ENCODE data around the gene FAT4.

FAT4 gene

DNA sequence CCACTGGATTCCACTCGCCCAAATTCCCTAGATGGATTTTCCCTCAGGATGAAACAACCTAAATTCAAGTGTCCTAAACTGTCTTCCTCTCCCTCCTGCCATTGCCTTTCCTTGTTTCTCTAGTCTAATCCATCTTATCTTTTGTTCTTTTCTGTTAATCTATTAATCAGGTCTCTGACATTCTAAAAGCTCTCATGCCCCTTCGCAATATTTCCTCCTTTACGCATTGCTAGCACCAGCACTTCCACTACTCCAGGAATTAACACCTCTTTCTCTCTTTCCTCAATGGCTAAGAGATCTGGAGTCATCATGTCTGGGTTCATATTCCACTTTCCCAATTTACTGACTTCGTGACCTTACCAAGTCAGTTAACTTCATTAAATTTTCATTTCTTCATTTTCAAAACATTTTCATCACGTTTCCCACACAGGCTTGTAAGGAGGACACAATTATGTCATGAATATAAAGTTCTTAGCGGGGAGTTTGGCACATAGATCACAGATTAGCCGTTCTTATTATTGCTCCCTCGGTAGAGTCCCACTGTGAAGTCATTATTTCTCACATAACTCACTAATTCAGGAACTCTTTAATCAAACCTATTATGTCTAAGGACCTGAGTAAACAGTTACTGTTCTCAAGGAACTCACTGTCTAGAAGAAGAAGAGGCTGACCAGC lies 45.3 kb downstream of the FAT4 start:
- TF ChIP-seq, protein P1, sequence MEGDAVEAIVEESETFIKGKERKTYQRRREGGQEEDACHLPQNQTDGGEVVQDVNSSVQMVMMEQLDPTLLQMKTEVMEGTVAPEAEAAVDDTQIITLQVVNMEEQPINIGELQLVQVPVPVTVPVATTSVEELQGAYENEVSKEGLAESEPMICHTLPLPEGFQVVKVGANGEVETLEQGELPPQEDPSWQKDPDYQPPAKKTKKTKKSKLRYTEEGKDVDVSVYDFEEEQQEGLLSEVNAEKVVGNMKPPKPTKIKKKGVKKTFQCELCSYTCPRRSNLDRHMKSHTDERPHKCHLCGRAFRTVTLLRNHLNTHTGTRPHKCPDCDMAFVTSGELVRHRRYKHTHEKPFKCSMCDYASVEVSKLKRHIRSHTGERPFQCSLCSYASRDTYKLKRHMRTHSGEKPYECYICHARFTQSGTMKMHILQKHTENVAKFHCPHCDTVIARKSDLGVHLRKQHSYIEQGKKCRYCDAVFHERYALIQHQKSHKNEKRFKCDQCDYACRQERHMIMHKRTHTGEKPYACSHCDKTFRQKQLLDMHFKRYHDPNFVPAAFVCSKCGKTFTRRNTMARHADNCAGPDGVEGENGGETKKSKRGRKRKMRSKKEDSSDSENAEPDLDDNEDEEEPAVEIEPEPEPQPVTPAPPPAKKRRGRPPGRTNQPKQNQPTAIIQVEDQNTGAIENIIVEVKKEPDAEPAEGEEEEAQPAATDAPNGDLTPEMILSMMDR (IDR thresholded peaks at IDR 0.05; ENCODE audit: low read depth, low read length, missing control alignments): no peak
- DNase-seq: no peak
- Histone ChIP-seq H3K36me3 (replicated peaks) (no peaks in the 10 kb centered on the region), H3K4me3 (ENCODE audit: low read depth, low read length) (no peak overlapping the region), H3K27me3 (replicated peaks) (no peaks in the 10 kb centered on the region), H3K27ac (no peak overlapping the region)
- in situ Hi-C loops (cut with HindIII; ENCODE audit: low pct_ligation_motif_present, low sequenced_read_pairs): no loop called here

DNA sequence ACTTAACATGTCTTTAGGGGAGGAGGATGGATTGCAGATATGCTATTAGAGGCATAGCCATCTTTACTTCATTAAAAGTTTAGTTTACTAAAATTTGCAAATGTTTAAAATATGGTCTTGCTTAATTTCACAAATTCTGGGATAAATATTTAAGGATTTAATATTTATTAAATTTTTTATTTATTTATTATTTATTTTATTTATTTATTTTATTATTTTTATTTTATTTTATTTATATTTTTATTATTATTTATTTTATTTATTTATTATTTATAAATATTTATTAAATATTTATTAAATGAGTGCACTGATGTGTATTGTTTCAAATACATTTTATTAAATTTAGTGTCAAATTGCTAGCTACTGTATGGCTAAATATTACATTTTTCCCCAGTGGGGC lies 46.0 kb downstream of the FAT4 start:
- in situ Hi-C loops (cut with HindIII; ENCODE audit: low pct_ligation_motif_present, low sequenced_read_pairs): no loop called here
- no peak for DNase-seq
- Histone ChIP-seq H3K27ac (no peak overlapping the region), H3K4me3 (ENCODE audit: low read depth, low read length) (no peak overlapping the region), H3K36me3 (replicated peaks) (no peaks in the 10 kb centered on the region), H3K27me3 (replicated peaks) (no peaks in the 10 kb centered on the region)
- TF ChIP-seq, protein P1 (IDR thresholded peaks at IDR 0.05; ENCODE audit: low read depth, low read length, missing control alignments): no peak
